HepG2 (cell line): ENCODE data around the gene RRBP1. TPM values are rescaled to one million over a fixed set of nuclear protein-coding genes. Genes with fewer than 3 reads are reported as not detected.

Source experiments
- CCDC6 ChIP-seq: sonication (generic); formaldehyde crosslinking; IDR thresholded peaks from 2 replicates; pipeline ENCODE4 v1.8.1; 2022; ENCODE audit warnings: mild to moderate bottlenecking, missing genetic modification reagents, moderate library complexity
- HINFP ChIP-seq: sonication (generic); formaldehyde crosslinking; IDR thresholded peaks from 2 replicates; pipeline ENCODE4 v1.4.0; 2020; ENCODE audit warnings: low read depth, mild to moderate bottlenecking, missing genetic modification reagents
- HNRNPH1 ChIP-seq: fragments of 200-400 bp; formaldehyde crosslinking; optimal IDR thresholded peaks from 2 replicates; pipeline ENCODE3; 2017; ENCODE audit warnings: mild to moderate bottlenecking, low read depth, low read length
- KDM6A ChIP-seq: IDR thresholded peaks from 2 replicates; pipeline ENCODE4 v1.6.1; 2016; ENCODE audit warnings: low read depth
- PRMT3 ChIP-seq: sonication (generic); formaldehyde crosslinking; IDR thresholded peaks from 2 replicates; pipeline ENCODE4 v1.8.1; 2022; ENCODE audit warnings: low read depth, mild to moderate bottlenecking, moderate library complexity, missing genetic modification reagents, borderline replicate concordance
- SP4 ChIP-seq: sonication (generic); formaldehyde crosslinking; IDR thresholded peaks from 2 replicates; pipeline ENCODE4 v1.8.1; 2023; ENCODE audit warnings: mild to moderate bottlenecking, missing genetic modification reagents
- XRCC5 ChIP-seq: fragments of 200-400 bp; formaldehyde crosslinking; optimal IDR thresholded peaks from 2 replicates; pipeline ENCODE3; 2017; ENCODE audit warnings: mild to moderate bottlenecking, low read length
- ZFP90 ChIP-seq: sonication (generic); formaldehyde crosslinking; IDR thresholded peaks from 2 replicates; pipeline ENCODE4 v1.8.0; 2022; ENCODE audit warnings: missing genetic modification reagents, mild to moderate bottlenecking, inconsistent platforms, borderline replicate concordance
- ZNF556 ChIP-seq: sonication (generic); formaldehyde crosslinking; IDR thresholded peaks from 2 replicates; pipeline ENCODE4 v1.4.0; 2020; ENCODE audit warnings: mild to moderate bottlenecking, missing genetic modification reagents, borderline replicate concordance
- ZNF598 ChIP-seq: sonication (generic); formaldehyde crosslinking; IDR thresholded peaks from 2 replicates; pipeline ENCODE4 v1.5.1; 2020; ENCODE audit warnings: mild to moderate bottlenecking, missing genetic modification reagents, borderline replicate concordance
- ZNF652 ChIP-seq: IDR thresholded peaks from 2 replicates; pipeline ENCODE4 v1.6.1; 2016; ENCODE audit warnings: low read depth, borderline replicate concordance
- polyA plus RNA-seq, 8 experiments: library from polyadenylated mRNA; depleted of rRNA in 3 of 8; stranded (reverse) in 7 of 8; unstranded in 1 of 8; fragments of >200 nt; fragmentation: Illumina TruSeq in 4 of 8; extraction: Trizol in 4 of 8; gene quantifications; 2 replicates each; pipeline versions ENCODE4 v1.2.1 to v1.2.3, GENCODE V29; 2011 to 2016; ENCODE audit warnings: low read depth in 4 of 8, missing spikeins in 1 of 8, mixed read lengths in 1 of 8; ENCODE audit not compliant: insufficient read depth in 1 of 8
- total RNA-seq, 5 experiments: library from RNA; depleted of rRNA; stranded (reverse); fragments of >200 nt; fragmentation: Illumina TruSeq; extraction: Trizol; gene quantifications; 2 replicates each; pipeline ENCODE4 v1.2.3, GENCODE V29; 2016; ENCODE audit warnings: low read depth in 1 of 5
- TF ChIP-seq, protein P1 (sequence below): IDR thresholded peaks from 2 replicates; pipeline ENCODE4 v1.6.1; 2012; ENCODE audit warnings: low read depth, low read length, improper control_type of control experiment
- TF ChIP-seq, protein P2 (sequence below): sonication (generic); formaldehyde crosslinking; IDR thresholded peaks from one replicate; pipeline ENCODE4 v1.5.1; 2020; ENCODE audit warnings: mild to moderate bottlenecking, missing genetic modification reagents; ENCODE audit errors: not compliant biosample characterization

RRBP1 gene
- total and polyA plus RNA-seq, 2 of the 13 experiments (the other 11 are each of a cell fraction or from before 2014, with no cell fraction given) = 150 to 222 TPM

DNA sequence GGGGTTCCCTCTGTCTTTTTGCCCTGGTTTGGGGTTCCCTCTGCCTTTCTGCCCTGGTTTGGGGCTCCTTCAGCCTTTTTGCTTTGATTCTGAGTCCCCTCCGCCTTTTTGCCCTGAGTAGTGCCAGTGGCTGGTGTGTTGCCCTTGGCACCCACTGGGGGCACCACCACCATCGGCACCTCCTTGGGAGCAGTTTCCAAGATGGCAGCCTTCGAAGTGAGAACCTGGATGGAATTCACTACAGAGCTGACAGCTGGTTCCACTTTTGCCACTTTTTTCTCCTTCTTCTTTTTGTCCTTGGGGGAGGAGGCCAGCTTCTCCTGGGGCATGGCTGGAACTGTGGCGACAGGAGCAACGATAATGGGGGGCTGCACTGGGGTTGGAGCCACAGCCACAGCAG lies 22.2 kb downstream of the RRBP1 start (continued):
- TF ChIP-seq HINFP (no peak), SP4 (CRISPR knock-in tag) (no peak), KDM6A (CRISPR knock-in tag) (no peak), ZNF652 (CRISPR knock-in tag) (no peak), ZFP90 (CRISPR knock-in tag) (peak; percentile 28; the same call in 1 of the 2 replicates), CCDC6 (CRISPR knock-in tag) (no peak), HNRNPH1 (no peak), PRMT3 (CRISPR knock-in tag) (no peak), ZNF598 (CRISPR knock-in tag) (no peak), XRCC5 (no peak), ZNF556 (no peak)
- TF ChIP-seq, protein P1, sequence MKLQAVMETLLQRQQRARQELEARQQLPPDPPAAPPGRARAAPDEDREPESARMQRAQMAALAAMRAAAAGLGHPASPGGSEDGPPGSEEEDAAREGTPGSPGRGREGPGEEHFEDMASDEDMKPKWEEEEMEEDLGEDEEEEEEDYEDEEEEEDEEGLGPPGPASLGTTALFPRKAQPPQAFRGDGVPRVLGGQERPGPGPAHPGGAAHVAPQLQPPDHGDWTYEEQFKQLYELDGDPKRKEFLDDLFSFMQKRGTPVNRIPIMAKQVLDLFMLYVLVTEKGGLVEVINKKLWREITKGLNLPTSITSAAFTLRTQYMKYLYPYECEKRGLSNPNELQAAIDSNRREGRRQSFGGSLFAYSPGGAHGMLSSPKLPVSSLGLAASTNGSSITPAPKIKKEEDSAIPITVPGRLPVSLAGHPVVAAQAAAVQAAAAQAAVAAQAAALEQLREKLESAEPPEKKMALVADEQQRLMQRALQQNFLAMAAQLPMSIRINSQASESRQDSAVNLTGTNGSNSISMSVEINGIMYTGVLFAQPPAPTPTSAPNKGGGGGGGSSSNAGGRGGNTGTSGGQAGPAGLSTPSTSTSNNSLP = no peak
- TF ChIP-seq, protein P2, sequence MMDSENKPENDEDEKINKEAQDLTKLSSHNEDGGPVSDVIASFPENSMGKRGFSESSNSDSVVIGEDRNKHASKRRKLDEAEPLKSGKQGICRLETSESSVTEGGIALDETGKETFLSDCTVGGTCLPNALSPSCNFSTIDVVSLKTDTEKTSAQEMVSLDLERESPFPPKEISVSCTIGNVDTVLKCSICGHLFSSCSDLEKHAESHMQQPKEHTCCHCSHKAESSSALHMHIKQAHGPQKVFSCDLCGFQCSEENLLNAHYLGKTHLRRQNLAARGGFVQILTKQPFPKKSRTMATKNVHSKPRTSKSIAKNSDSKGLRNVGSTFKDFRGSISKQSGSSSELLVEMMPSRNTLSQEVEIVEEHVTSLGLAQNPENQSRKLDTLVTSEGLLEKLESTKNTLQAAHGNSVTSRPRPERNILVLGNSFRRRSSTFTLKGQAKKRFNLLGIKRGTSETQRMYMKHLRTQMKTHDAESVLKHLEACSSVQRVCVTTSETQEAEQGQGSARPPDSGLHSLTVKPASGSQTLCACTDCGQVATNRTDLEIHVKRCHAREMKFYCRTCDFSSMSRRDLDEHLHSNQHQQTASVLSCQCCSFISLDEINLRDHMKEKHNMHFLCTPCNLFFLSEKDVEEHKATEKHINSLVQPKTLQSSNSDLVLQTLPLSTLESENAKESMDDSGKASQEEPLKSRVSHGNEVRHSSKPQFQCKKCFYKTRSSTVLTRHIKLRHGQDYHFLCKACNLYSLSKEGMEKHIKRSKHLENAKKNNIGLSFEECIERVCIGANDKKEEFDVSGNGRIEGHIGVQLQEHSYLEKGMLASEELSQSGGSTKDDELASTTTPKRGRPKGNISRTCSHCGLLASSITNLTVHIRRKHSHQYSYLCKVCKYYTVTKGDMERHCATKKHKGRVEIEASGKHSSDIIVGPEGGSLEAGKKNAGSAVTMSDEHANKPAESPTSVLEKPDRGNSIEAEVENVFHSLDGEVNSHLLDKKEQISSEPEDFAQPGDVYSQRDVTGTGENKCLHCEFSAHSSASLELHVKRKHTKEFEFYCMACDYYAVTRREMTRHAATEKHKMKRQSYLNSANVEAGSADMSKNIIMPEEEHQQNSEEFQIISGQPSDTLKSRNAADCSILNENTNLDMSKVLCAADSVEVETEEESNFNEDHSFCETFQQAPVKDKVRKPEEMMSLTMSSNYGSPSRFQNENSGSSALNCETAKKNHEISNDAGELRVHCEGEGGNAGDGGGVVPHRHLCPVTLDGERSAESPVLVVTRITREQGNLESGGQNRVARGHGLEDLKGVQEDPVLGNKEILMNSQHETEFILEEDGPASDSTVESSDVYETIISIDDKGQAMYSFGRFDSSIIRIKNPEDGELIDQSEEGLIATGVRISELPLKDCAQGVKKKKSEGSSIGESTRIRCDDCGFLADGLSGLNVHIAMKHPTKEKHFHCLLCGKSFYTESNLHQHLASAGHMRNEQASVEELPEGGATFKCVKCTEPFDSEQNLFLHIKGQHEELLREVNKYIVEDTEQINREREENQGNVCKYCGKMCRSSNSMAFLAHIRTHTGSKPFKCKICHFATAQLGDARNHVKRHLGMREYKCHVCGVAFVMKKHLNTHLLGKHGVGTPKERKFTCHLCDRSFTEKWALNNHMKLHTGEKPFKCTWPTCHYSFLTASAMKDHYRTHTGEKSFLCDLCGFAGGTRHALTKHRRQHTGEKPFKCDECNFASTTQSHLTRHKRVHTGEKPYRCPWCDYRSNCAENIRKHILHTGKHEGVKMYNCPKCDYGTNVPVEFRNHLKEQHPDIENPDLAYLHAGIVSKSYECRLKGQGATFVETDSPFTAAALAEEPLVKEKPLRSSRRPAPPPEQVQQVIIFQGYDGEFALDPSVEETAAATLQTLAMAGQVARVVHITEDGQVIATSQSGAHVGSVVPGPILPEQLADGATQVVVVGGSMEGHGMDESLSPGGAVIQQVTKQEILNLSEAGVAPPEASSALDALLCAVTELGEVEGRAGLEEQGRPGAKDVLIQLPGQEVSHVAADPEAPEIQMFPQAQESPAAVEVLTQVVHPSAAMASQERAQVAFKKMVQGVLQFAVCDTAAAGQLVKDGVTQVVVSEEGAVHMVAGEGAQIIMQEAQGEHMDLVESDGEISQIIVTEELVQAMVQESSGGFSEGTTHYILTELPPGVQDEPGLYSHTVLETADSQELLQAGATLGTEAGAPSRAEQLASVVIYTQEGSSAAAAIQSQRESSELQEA (CRISPR knock-in tag) = no peak
